Lower leg skin (tissue), 3 donors: ENCODE measurements around the gene FRAS1.

ENCODE experiments used
- CTCF ChIP-seq, 3 donors: fragments of 450-650 bp; IDR thresholded peaks; one replicate each; pipeline ENCODE4 v1.5.1; 2016; ENCODE audit warnings: antibody characterized with exemption in 3 of 3, mild to moderate bottlenecking in 3 of 3, moderate library complexity in 2 of 3
- POLR2A ChIP-seq, 2 donors: fragments of 450-650 bp; IDR thresholded peaks; one replicate each; pipeline ENCODE4 v1.6.1; 2016 to 2017; ENCODE audit warnings: antibody characterized with exemption in 2 of 2, mild to moderate bottlenecking in 1 of 2, moderate library complexity in 1 of 2

- no peak for TF ChIP-seq CTCF (IDR thresholded peaks at IDR 0.05)
- no peak for TF ChIP-seq POLR2A (IDR thresholded peaks at IDR 0.05)
These were observed 535.1 kb downstream of the FRAS1 start for GRCh38 chr4:78592088-78592783.
